ENCODE data around the gene ZNF543. TPM values are rescaled to one million over a fixed set of nuclear protein-coding genes. Genes with fewer than 3 reads are reported as not detected.

The ZNF543 gene
- total and polyA plus RNA-seq, 2 donors (not counting 1 experiment from before 2014, with no cell fraction given): 4.6 to 16.7 TPM

- peak overlapping the region; percentile 93 for H3K4me2 ChIP-seq (replicated peaks; ENCODE audit: low read depth, low read length, poor library complexity, severe bottlenecking)
- TF ChIP-seq CTCF (IDR thresholded peaks at IDR 0.05): no peak
- Mint-ChIP-seq H3K27ac (peak overlapping the region; percentile 90), H3K27me3 (peaks cover 4% of the 10 kb centered on the region), H3K4me3 (peak overlapping the region; percentile 97), H3K9me3 (ENCODE audit: insufficient read depth) (peaks cover 5% of the 10 kb centered on the region), H3K4me1 (peaks cover 31% of the 10 kb centered on the region)
- ATAC-seq (ENCODE audit: low read depth) (no peak), DNase-seq (peak; percentile 25)
- H3K9me3 ChIP-seq (ENCODE audit: control extremely low read depth in 1 of 3, control insufficient read depth in 2 of 3, insufficient read depth in 1 of 3, low read length in 2 of 3): peaks cover 0 to 23% (median 0%) of the 10 kb centered on the region in 3 donors
- H3K4me1 ChIP-seq (ENCODE audit: control insufficient read depth in 2 of 2, insufficient read depth in 2 of 2, low read length in 2 of 2): peaks cover 15 to 19% of the 10 kb centered on the region in 2 donors
- H2AFZ ChIP-seq (ENCODE audit: insufficient read depth, low read depth, low read length, poor library complexity, severe bottlenecking): peak overlapping the region; percentile 89
- H3K36me3 ChIP-seq (replicated peaks in 1 of 2; ENCODE audit: control extremely low read depth in 1 of 2, control insufficient read depth in 1 of 2, extremely low read depth in 1 of 2, insufficient read depth in 2 of 2, low read length in 1 of 2): peaks cover 21 to 31% of the 10 kb centered on the region in 2 experiments
- H4K20me1 ChIP-seq (ENCODE audit: control insufficient read depth, insufficient read depth, low read length, poor library complexity, severe bottlenecking): no peaks in the 10 kb centered on the region
- H3K4me3 ChIP-seq (ENCODE audit: control extremely low read depth in 1 of 5, extremely low read depth in 1 of 5, insufficient read depth in 1 of 5, low read depth in 2 of 5, low read length in 4 of 5): peak overlapping the region; percentile 66 to 97 (median 87)
- peaks cover 27% of the 10 kb centered on the region for H3K79me2 ChIP-seq (ENCODE audit: control insufficient read depth, insufficient read depth, low read length)
- POLR2A ChIA-PET: no interaction called here
- peak overlapping the region; percentile 88 for H3K9ac ChIP-seq (ENCODE audit: low read length)
- peak overlapping the region; percentile 50 to 86 for H3K27ac ChIP-seq (ENCODE audit: low read length in 2 of 2)
- intact Hi-C loops (cut with micrococcal nuclease): loop anchor here (1.0 kb wide), 5 partner anchors 11 to 112 kb away; partner anchors contain the start of genes TRAPPC2B, ZNF17, ZNF460 and ZNF543
- 29% methylated on average over 7 of the region's 7 CpGs for WGBS (ENCODE audit: insufficient coverage)
- H3K27me3 ChIP-seq (replicated peaks in 1 of 4; ENCODE audit: control extremely low read depth in 1 of 4, control insufficient read depth in 3 of 4, insufficient read depth in 4 of 4, low read length in 3 of 4): no peaks in the 10 kb centered on the region
- CTCF ChIA-PET: no interaction called here
These were observed 31.6 kb downstream of the ZNF543 start for GRCh38 chr19:57351867-57352266.

GRCh38 chr19:57355916-57356315 lies 35.6 kb downstream of the ZNF543 start:
- peaks cover 1 to 27% (median 7%) of the 10 kb centered on the region in 3 donors for H3K9me3 ChIP-seq (ENCODE audit: control extremely low read depth in 1 of 3, control insufficient read depth in 2 of 3, insufficient read depth in 1 of 3, low read length in 2 of 3)
- intact Hi-C loops (cut with micrococcal nuclease): no loop called here
- no peak overlapping the region for H2AFZ ChIP-seq (ENCODE audit: insufficient read depth, low read depth, low read length, poor library complexity, severe bottlenecking)
- no peak overlapping the region for H3K4me3 ChIP-seq (ENCODE audit: control extremely low read depth in 1 of 5, extremely low read depth in 1 of 5, insufficient read depth in 1 of 5, low read depth in 2 of 5, low read length in 4 of 5)
- POLR2A ChIA-PET: no interaction called here
- no peaks in the 10 kb centered on the region for H3K27me3 Mint-ChIP-seq
- peaks cover 5% of the 10 kb centered on the region for H3K9me3 Mint-ChIP-seq (ENCODE audit: insufficient read depth)
- peaks cover 31% of the 10 kb centered on the region for H3K79me2 ChIP-seq (ENCODE audit: control insufficient read depth, insufficient read depth, low read length)
- ATAC-seq (ENCODE audit: low read depth) (no peak), DNase-seq (no peak)
- CTCF ChIA-PET: no interaction called here
- no peaks in the 10 kb centered on the region for H3K27me3 ChIP-seq (replicated peaks in 1 of 4; ENCODE audit: control extremely low read depth in 1 of 4, control insufficient read depth in 3 of 4, insufficient read depth in 4 of 4, low read length in 3 of 4)
- no peak overlapping the region for H3K27ac Mint-ChIP-seq
- H4K20me1 ChIP-seq (ENCODE audit: control insufficient read depth, insufficient read depth, low read length, poor library complexity, severe bottlenecking): no peaks in the 10 kb centered on the region
- no peak overlapping the region for H3K9ac ChIP-seq (ENCODE audit: low read length)
- H3K36me3 ChIP-seq (replicated peaks in 1 of 2; ENCODE audit: control extremely low read depth in 1 of 2, control insufficient read depth in 1 of 2, extremely low read depth in 1 of 2, insufficient read depth in 2 of 2, low read length in 1 of 2): peaks cover 24 to 49% of the 10 kb centered on the region in 2 experiments
- H3K27ac ChIP-seq (ENCODE audit: low read length in 2 of 2): no peak overlapping the region
- H3K4me3 Mint-ChIP-seq: no peak overlapping the region
- TF ChIP-seq EZH2 (IDR thresholded peaks at IDR 0.05; ENCODE audit: borderline replicate concordance, insufficient read depth, low read depth, low read length, poor library complexity, severe bottlenecking) (no peak), CTCF (IDR thresholded peaks at IDR 0.05) (no peak)
- H3K4me1 Mint-ChIP-seq: peaks cover 27% of the 10 kb centered on the region
- 100% methylated on average over 1 of the region's 4 CpGs for WGBS (ENCODE audit: insufficient coverage)
- H3K4me1 ChIP-seq (ENCODE audit: control insufficient read depth in 2 of 2, insufficient read depth in 2 of 2, low read length in 2 of 2): peaks cover 13 to 15% of the 10 kb centered on the region in 2 donors
- H3K4me2 ChIP-seq (replicated peaks; ENCODE audit: low read depth, low read length, poor library complexity, severe bottlenecking): no peak overlapping the region

Data from B cell (primary cell).